Vagina (tissue), 2 donors: Measurements from ENCODE around the gene GREB1.

ENCODE experiments used
- CTCF ChIP-seq, 3 experiments: fragments of 450-650 bp in 2 of 3; fragments of 200-600 bp in 1 of 3; sonication (generic) in 1 of 3; IDR thresholded peaks; one replicate each; pipeline ENCODE4 v1.5.1; 2017 to 2019; ENCODE audit warnings: antibody characterized with exemption in 3 of 3, mild to moderate bottlenecking in 2 of 3, moderate library complexity in 2 of 3
- POLR2A ChIP-seq, 2 donors: fragments of 450-650 bp; IDR thresholded peaks; one replicate each; pipeline ENCODE4 v1.6.1; 2017; ENCODE audit warnings: antibody characterized with exemption in 2 of 2, mild to moderate bottlenecking in 2 of 2, moderate library complexity in 2 of 2

- no peak for TF ChIP-seq CTCF (IDR thresholded peaks at IDR 0.05)
- no peak for TF ChIP-seq POLR2A (IDR thresholded peaks at IDR 0.05)
Measured at GRCh38 chr2:11560806-11561205, 27.0 kb downstream of the GREB1 start.
